Measurements from ENCODE around the gene NHP2.
A peak's percentile ranks its signal among the peaks of the same experiment; 100 is the strongest.
"Not testable (repeated sequence)": the region's sequence is repeated elsewhere in the genome, so short reads cannot be mapped to it uniquely, and the experiment has no call there.

The NHP2 gene

DNA sequence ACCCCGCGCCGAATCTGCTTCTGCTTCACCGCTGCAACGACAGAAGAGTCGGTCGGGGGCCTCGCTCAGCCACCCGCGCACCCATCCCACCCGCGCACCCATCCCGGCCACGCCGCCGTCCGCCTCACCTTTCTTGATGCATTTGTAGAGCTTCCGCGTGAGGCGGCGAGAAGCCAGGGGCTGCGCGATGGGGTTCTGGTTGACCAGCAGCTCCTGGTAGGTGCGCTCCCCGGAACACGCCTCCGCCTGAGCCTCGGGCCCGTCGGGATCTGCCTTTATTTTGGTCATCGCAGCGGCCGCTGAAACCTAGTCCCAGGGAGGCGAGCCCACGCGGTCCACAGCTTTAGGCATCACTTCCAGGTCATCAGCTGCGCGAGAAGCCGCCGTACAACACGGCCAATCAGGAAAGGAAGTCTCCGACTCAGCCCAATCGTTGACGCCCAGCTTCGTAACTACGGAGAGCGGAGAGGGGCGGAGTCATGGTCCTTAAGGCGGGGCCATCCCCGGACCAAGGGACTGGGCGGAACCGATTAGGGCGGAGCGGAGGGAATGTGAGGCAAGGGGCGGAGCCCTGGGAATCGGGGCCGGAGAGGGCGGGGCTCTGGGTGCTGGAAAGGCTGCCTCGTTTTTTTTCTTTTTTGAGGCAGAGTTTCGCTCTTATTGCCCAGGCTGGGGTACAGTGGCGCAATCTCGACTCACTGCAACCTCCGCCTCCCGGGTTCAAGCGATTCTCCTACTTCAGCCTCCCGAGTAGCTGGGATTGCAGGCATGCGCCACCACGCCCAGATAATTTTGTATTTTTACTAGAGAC lies at the start of gene NHP2:
Gene NHP2, minus strand, starts transcription at position 356 of the 811 bp plus-strand sequence. Its CDS starts 68 bp downstream, at position 288.
- DNase-seq: peak; percentile 97 to 98

DNA sequence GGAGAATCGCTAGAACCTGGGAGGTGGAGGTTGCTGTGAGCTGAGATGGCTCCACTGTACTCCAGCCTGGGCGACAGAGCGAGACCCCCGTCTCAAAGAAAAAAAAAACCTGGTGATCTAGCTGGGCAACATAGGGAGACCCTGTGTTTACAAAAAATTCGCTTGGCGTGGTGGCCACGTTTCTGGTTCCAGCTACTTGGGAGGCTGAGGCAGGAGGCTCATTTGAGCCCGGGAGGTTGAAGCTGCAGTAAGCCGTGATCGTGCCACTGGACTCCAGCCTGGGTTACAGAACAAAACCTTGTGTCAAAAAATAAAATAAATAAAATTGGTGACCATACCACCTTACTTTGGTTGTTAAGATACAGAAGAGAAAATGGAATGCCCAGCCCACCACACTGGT lies 48.9 kb upstream of the NHP2 start:
- no peak for DNase-seq

DNA sequence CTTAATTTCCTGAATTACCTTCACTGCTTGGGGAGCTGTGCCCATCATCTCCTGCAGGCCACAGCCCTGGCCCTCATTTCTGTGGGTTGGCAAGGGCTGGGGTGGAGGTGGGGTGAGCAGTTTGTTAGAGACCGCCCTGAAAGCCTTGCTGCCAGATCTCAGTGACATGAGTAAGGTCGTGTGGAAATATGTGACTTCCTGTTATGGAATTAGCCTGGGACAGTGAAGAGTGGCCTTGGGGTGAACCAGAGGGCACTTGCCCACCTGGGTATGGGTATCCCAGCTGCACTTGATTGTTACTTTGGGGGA lies 48.2 kb upstream of the NHP2 start:
- no peak for DNase-seq

DNA sequence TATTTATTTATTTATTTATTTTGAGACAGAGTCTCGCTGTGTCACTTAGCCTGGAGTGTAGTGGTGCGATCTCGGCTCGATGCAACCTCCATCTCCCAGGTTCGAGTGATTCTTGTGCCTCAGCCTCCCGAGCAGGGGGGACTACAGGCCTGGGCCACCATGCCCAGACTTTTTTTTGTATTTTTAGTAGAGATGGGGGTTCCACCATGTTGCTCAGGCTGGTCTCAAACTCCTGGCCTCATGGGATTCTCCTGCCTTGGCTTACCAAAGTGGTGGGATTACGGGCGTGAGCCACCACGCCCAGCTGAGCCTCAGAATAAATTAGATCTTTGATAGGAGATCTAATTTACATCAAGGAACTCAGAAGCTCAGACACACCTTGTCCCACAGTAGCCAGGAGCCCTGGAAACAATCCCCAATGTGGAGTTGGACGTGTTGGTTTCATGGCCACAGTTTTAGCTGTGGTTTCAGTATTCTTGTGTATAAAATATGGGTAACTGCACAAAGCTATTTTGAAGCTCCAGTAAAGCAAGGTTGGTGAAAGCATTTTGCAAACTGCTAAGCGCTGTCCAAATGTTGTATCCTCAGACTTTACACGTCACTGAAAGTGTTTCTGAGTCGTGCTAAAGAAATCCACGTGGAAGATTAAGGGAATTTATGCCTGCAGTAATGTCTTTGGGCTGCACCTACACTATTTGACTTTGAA lies 47.7 kb upstream of the NHP2 start:
- DNase-seq: no peak

DNA sequence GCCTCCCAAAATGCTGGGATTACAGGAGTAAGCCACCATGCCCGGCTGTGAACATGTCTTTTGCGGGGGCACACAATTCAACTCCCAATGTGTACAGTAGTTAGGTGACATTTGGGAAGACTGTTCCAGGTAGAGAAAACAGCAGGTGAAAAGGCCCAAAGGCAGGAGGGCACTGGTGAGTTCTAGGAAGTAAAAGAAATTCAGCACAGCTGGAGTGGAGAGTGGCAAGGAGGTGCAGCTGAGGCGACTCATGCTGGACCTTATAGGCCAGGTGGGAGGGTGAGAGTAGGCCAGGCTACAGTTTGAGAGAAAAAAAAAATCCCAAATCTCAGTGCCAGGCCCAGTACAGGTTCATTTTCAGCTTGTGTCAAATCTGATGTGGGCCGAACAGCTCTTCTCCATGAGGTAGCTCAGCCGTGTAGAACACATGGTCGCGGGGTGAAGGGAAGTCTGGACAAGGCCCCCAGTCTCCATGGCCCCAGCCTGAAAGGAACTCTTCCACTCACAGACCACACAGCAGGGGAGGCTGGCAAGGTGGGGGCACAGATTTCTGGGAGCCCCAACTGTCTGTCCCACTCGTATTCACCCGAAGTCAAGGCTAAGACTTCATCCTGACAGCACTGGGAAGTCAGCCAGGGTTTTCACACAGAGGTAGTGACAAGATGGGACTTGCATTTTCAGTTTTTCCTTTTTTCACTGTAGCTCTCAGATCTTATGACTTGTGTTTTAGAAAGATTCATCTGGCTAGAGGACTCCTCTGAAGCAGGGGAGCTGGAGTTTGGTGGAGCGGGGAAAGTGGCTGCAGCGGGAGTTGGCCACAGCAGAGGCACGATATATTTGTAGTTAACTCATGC lies 46.1 kb upstream of the NHP2 start:
- no peak for DNase-seq

DNA sequence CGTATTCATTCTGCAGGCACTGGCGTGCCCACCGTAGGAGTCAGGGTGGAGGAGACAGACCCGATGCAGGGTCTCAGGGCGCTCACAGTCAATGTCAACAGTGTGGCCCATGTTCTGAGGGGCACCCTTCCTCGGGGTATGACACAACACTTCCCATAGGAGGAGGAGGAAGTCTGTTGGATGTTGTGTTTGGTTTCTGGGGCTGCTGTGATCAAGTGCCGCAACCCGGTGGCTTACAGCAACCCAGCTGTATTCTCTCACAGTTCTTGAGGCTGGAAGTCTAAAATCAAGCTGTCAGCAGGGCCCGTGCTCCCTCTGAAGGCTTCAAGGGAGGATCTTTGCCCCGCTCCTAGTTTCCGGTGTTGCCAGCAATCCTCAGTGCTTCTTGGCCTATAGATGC lies 45.0 kb upstream of the NHP2 start:
- no peak for DNase-seq

DNA sequence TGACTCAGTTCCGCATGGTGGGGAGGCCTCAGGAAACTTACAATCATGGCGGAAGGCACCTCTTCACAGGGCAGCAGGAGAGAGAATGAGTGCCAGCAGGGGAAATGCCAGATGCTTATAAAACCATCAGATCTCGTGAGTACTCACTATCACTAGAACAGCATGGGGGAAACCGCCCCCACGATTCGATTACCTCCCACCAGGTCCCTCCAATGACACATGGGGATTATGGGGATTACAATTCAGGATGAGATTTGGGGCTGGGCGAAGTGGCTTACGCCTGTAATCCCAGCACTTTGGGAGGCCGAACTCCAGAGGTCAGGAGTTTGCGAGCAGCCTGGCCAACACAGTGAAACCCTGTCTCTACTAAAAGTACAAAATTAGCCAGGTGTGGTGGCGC lies 44.5 kb upstream of the NHP2 start:
- DNase-seq: not testable (repeated sequence)

DNA sequence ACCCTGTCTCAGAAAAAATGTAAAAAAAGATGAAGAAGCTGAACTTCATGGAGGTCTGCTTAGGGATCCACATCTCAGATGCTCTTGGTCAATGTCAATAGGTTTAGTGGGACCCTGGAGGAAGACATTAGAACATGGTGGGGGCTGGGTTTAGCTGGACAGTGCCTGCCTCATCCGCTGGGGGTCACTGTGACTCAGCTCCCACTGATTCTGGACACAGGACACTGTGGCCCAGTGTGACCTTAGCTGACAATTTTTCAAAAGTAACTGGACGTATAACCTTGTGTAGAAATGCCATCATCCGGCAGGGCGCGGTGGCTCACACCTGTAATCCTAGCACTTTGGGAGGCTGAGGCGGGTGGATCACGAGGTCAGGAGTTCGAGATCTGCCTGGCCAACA lies 43.3 kb upstream of the NHP2 start:
- no peak for DNase-seq

DNA sequence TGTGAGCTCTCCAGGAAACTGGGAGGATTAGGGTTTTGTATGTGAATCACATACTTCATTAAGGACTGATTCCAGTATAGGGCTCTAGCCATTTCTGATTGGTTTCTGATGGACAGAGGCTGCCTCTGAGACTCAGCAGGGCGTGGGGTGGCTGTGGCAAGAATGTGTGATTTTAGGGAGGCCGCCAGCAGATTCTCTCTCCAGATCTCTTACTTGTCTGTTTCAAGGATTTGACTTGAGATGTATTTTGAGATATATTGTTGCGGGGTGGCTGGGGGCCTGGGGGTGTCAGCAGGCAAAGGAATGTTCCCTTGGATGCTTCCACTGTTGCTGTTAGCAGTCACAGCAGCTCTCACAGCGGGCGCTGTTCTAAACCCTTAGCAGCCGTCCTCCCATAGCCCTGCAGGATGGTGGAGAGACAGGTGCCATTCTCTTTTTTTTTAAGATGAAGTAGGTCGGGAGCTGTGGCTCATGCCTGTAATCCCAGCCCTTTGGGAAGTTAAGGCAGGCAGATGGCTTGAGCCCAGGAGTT lies 42.7 kb upstream of the NHP2 start:
- DNase-seq: no peak

DNA sequence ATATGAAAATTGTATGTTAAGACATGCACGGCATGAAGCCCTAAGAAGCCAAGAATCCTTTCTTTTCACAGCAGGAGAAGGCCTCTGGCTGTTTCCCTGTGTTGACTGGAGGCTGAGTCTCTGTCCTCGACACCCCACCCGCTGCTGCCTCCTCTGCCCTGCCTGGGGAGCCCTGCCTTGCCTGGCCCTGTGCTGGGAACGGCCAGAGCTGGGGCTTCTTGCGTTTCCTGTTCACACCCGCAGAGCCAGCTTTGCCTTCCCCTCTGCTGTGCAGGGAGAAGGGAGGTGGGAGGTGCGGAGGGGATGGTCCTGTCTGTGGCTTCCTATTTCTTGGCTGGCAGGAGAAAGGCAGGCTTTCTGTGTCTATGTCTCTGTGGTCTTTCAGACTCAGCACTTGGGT lies 40.3 kb upstream of the NHP2 start:
- no peak for DNase-seq

DNA sequence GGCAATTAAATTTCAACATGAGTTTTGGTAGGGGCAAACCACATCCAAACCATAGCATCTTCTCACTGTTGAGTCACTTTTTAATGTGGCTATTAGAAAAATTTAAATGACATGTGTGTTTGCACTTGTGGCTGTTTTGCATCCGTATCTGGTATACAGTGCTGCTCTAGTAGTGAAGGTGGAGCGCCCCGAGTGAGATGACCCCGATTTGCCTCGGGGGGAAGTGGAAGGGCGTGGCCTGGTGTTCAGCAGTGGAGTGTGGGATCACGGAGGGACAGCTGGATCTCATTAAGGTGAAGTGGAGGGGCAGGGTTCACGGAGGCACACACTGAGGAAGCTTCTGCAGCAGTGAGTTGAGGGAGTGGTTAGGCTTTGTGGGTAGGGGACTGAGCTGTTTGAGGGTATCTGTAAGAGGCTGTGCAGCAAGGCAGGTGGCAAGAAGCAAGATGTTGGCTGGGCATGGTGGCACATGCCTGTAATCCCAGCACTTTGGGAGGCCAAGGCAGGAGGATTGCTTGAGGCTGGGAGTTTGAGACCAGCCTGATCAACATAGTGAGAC lies 39.6 kb upstream of the NHP2 start:
- DNase-seq: no peak

DNA sequence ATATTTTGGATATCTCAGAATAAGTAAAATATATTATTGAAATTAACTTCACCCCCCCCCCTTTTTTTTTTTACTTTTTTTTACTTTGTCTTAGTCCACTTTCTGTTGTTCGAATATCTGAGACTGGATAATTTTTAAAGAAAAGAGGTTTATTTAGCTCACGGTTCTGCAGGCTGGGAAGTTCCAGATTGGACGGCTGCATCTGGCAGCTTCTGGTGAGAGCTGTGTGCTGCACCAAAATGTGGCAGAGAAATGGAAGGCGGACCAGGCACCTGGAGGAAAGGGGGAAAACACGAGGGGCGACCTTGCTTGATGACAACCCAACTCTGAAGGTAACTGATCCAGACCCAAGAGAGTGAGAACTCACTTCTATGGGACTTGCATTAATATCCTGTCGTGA lies 39.1 kb upstream of the NHP2 start:
- no peak for DNase-seq

DNA sequence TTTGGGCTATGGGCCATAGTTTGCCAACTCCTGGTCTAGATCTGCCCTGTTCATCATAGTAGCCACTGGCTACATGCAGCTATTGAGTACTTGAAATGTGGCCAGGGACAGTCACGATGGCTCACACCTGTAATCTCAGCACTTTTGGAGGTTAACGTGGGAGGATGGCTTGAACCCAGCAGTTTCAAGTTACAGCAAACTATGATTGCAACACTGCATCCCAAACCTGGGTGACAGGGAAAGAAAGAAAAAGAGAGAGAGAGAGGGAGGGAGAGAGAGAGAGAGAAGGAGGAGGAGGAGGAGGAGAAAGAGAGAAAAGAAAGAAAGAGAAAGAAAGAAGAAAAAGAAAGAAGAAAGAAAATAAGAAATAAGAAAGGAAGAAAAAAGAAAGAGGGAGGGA lies 38.6 kb upstream of the NHP2 start:
- DNase-seq: no peak

DNA sequence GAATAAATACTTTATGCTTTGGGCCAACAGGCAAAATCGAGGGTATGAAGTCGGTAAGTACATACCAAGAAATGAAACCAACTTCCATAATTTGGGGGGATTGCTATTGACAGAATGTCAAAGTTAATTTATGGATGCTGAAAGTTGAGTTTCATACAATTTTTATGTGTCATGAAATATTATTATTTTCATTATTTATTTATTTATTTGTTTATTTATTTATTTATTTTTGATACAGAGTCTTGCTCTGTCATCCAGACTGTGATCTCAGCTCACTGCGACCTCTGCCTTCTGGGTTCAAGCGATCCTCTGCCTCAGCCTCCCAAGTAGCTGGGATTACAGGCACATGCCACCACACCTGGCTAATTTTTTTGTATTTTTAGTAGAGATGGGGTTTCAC lies 38.0 kb upstream of the NHP2 start:
- no peak for DNase-seq

DNA sequence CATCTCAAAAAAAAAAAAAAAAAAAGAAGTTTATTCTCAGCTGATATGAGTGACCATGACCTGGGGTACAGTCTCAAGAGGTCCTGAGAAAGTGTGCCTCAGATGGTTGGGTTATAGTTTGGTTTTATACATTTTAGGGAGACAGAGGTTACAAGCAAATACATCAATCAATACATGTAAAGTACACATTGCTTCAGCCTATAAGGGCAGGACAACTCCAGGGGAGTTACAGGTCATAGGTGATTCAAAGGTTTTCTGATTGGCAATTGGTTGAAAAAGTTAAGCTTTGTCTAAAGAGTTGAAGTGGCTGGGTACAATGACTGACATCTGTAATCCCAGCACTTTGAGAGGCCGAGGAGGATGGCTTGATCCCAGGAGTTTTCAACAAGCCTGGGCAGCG lies 35.7 kb upstream of the NHP2 start:
- DNase-seq: no peak

DNA sequence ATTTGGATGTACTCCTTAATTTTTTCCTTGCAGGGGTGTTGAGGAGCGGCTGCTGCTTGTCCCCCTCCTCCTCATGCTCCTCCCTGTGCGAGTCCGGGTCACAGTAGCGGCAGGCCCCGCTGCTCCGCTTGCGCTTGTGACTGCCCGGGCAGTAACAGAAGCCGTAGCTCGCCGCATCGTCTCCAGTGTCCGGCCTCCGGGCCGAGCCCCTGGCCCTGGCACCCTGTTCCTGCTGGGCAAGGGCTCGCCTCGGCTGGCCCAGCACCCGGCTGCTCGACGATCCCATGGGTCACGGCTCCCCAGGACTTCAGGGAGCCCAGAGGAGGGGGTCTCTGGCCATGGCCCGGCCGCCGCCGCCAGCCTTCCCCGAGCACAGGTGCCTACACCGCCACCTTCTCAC lies 33.3 kb upstream of the NHP2 start, which contains the start of gene GMCL2:
Gene GMCL2, minus strand, starts transcription at position 358 of the 400 bp plus-strand sequence. Its CDS starts 72 bp downstream, at position 286.
- DNase-seq: no peak

DNA sequence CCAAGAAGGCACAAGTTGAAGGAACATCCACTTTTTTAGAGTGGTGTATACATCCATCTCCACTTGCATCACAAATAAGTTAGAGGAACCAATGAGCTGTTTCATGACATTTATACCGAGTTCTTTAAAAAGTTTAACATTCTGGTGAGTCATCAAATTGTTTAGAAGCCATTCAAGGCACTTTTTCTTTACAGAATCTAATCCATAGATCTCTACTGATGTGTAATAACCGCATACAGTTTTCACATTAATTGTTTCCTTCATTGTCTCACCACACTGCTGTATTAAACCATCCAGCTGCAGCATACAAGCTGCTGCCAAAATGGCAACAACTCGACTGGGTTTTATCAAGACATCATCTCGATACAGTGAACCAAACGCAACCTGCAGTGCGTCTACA lies 32.7 kb upstream of the NHP2 start:
- DNase-seq: no peak

DNA sequence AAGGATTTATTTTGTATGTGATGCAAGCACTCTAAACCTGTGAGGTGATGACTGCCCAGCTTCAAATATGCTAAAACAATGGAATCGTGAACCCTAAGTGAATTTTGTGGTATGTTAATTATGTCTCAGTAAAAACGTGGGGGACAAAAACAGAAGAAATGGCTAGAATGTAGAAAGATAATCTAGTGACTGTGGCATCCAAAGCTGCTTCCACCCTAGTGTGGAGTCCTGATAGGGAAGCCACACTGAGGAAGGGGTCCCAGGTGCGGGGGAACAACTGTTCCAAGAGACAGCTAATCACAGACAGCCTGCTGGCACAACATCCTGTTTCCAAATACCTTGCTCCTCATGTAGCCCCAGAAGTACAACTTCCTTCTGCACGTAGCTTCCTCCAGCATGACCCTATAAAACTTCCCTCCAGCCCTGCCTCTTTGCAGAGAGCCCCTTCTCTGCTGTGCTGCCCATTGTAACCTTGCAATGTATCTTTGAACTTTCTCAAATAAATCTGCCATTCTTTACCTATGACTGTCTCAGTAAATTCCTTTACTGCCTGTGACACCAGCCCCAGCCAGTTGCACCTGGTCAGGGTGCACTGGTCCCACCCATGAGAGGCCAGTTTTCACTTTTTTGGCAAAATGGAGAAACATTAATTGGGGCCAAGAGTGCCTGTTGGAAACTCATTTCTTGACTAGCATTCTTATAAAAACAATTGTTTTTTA lies 28.6 kb upstream of the NHP2 start:
- no peak for DNase-seq

DNA sequence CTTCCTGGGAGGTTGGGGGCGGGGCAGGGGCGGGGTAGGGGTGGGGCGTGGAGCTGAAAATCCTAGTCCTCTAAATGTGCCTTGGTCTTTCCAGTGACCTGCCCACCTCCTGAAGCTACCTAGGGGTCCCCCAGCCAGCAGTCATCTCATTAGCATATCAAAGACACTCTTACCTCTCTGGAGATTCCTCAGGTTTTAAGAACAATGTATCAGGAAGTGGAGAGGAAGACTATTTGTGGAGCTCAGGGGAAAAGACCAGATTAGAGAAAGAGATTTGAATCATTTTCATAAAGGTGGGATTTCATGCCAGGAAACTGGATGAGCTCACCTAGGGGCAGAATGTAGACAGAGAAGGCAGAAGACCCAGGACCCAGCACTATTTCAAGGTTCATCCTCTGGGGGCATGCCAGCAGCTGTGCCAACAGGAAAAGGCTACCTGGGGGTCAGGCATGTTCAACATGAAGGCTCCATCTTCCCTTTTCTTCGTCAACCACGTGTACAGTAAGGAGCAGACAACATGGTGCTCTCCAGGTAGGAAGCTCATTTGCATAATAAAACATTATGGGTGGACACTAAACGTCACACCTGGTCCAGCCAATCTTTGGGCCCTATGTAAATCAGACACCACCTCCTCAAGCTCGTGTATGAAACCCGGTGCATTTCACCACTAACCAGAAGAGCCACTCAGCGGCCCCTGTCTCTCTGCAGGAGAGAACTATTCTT lies 26.6 kb upstream of the NHP2 start:
- no peak for DNase-seq

DNA sequence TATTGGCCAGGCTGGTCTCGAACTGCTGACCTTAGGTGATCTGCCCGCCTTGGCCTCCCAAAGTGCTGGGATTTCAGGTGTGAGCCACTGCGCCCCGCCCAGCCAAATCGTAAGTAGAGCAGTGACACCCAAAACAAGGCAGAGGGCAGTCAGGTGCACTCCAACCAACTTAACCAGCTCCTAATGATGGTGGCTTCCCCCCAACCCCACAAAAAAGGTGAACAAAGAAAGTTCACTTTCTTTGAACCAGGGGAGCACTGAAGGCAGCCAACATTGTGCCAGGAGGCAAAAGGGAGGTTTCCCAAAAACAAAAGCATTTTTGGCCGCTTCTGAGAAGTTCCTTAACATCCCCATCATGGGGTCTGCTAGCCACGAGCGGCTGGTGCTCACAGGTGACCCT lies 23.9 kb upstream of the NHP2 start:
- DNase-seq: no peak

DNA sequence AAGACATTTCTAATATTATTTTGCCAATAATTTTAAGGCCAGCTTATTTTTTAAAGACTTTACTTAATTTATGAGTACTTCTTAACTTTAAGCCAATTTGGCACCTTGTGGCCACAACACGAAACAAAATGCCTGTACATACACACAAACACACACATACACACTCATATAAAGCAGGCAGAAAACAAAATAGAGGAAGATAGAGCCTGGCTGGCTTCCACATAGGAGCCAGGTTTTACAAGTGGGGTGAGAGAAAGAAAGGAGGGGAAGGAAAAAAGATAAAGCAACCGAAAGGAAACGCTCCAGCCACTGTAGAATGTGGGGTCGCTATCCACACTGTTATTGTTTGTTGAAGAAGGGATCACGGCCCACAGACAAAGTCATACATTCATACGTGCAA lies 23.1 kb upstream of the NHP2 start:
- DNase-seq: no peak

DNA sequence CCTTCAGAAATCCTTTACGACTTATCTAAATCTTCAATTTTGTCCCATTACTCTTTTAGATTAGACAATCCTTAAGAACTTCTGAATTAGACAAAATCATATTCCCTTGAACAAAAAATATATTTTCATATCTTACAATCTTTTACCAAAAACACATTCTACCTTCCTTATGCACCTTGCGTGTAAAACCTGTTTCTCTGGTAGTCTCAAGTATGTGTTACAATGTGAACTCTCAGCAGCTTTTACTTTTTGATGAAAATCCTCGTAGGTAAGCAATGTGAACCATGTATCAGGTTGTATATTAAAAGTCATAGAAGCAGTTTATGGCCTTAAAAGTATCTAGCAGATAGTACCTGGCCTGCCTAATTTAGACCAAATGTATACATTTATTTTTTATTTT lies 20.8 kb upstream of the NHP2 start:
- DNase-seq: no peak
